Gastroesophageal sphincter (tissue), 4 donors: Measurements from ENCODE around the gene SCRN2. TPM values are rescaled to one million over a fixed set of nuclear protein-coding genes. Genes with fewer than 3 reads are reported as not detected.

Experiments used
- ATAC-seq: fragments of 150-250 bp; one replicate; pipeline ENCODE4 v1.9.1; 2016; ENCODE audit warnings: mild to moderate bottlenecking, moderate library complexity
- H3K27ac ChIP-seq, 4 donors: fragments of 200-600 bp; sonication (generic) in 3 of 4; 1 replicate in 3 of 4; 2 replicates in 1 of 4; pipeline ENCODE4 v1.5.1; 2016 to 2019
- H3K27me3 ChIP-seq: fragments of 200-600 bp; sonication (generic); one replicate; pipeline ENCODE4 v1.5.1; 2019
- H3K36me3 ChIP-seq, 2 donors: fragments of 200-600 bp; sonication (generic); one replicate each; pipeline ENCODE4 v1.5.1; 2019; ENCODE audit warnings: control low read depth in 1 of 2
- H3K4me1 ChIP-seq, 3 donors: fragments of 200-600 bp; sonication (generic); 1 replicate in 2 of 3; 2 replicates in 1 of 3; pipeline ENCODE4 v1.5.1; 2016 to 2019; ENCODE audit warnings: control low read depth in 2 of 3
- H3K4me3 ChIP-seq, 2 donors: fragments of 200-600 bp; sonication (generic); one replicate each; pipeline ENCODE4 v1.5.1; 2019; ENCODE audit warnings: mild to moderate bottlenecking in 1 of 2, moderate library complexity in 1 of 2
- H3K9me3 ChIP-seq, 3 donors: fragments of 200-600 bp; sonication (generic); one replicate each; pipeline ENCODE4 v1.5.1; 2017 to 2019; ENCODE audit warnings: control low read depth in 2 of 3
- EP300 ChIP-seq: sonication (generic); formaldehyde crosslinking; IDR thresholded peaks from one replicate; pipeline ENCODE4 v1.6.1; 2017; ENCODE audit warnings: antibody characterized with exemption, mild to moderate bottlenecking
- POLR2A ChIP-seq, 2 donors: fragments of 450-650 bp; IDR thresholded peaks; one replicate each; pipeline ENCODE4 v1.6.1; 2017; ENCODE audit warnings: antibody characterized with exemption in 2 of 2, mild to moderate bottlenecking in 2 of 2, moderate library complexity in 1 of 2
- POLR2AphosphoS5 ChIP-seq: sonication (generic); formaldehyde crosslinking; IDR thresholded peaks from one replicate; pipeline ENCODE4 v1.6.1; 2017; ENCODE audit warnings: antibody characterized with exemption
- WGBS, 2 donors: methylation state at CpG; one replicate each; pipeline ENCODE4 v1.1.5; 2018; ENCODE audit warnings: low coverage in 1 of 2; 5-methylcytosine and 5-hydroxymethylcytosine counted together
- total RNA-seq, 4 donors: library from RNA; depleted of rRNA; stranded (reverse); fragments of >200 nt; gene quantifications; one replicate each; pipeline ENCODE4 v1.1.0, GENCODE V29; 2016
- TF ChIP-seq, protein P1 (sequence below), 4 experiments: fragments of 200-600 bp in 2 of 4; fragments of 450-650 bp in 2 of 4; sonication (generic) in 1 of 4; IDR thresholded peaks; one replicate each; pipeline ENCODE4 v1.5.1; 2017 to 2019; ENCODE audit warnings: antibody characterized with exemption in 4 of 4, mild to moderate bottlenecking in 2 of 4, moderate library complexity in 2 of 4

SCRN2 gene
- total RNA-seq, 4 donors from 2014 or later, result 17.4 to 28.9 (median 21.8) TPM

DNA sequence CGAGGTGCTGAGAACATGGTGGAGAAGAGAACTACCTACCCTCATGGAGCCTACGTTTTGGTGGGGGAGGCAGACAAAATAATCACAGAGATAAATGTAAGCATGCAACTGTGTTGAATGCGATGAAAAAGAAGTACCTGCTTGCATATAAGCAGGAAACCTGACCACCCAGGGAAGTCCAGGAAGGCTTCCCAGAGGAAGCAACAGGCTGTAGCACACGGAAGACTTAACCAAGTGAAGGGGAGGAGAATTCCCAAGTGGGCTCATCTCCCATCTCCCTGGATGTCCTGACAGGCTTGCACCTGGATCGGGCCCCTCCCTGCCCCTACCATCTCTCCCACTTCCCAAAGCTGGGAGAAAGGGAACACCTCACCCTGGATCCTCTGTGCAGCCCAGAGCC is 2.0 kb downstream of the SCRN2 start:
- no peak for TF ChIP-seq POLR2A (IDR thresholded peaks at IDR 0.05)
- no peak for TF ChIP-seq POLR2AphosphoS5
- no peak for TF ChIP-seq EP300
- TF ChIP-seq, protein P1, sequence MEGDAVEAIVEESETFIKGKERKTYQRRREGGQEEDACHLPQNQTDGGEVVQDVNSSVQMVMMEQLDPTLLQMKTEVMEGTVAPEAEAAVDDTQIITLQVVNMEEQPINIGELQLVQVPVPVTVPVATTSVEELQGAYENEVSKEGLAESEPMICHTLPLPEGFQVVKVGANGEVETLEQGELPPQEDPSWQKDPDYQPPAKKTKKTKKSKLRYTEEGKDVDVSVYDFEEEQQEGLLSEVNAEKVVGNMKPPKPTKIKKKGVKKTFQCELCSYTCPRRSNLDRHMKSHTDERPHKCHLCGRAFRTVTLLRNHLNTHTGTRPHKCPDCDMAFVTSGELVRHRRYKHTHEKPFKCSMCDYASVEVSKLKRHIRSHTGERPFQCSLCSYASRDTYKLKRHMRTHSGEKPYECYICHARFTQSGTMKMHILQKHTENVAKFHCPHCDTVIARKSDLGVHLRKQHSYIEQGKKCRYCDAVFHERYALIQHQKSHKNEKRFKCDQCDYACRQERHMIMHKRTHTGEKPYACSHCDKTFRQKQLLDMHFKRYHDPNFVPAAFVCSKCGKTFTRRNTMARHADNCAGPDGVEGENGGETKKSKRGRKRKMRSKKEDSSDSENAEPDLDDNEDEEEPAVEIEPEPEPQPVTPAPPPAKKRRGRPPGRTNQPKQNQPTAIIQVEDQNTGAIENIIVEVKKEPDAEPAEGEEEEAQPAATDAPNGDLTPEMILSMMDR (IDR thresholded peaks at IDR 0.05), result no peak
- Histone ChIP-seq H3K36me3 (peaks cover 0 to 39% of the 10 kb centered on the region in 2 donors), H3K4me3 (no peak overlapping the region), H3K27ac (no peak overlapping the region), H3K4me1 (peaks cover 0 to 53% (median 14%) of the 10 kb centered on the region in 3 donors), H3K27me3 (no peaks in the 10 kb centered on the region), H3K9me3 (no peaks in the 10 kb centered on the region)
- ATAC-seq, result no peak
- 92 to 100% methylated on average over 2 to 3 of the region's 5 CpGs for WGBS, 2 donors

DNA sequence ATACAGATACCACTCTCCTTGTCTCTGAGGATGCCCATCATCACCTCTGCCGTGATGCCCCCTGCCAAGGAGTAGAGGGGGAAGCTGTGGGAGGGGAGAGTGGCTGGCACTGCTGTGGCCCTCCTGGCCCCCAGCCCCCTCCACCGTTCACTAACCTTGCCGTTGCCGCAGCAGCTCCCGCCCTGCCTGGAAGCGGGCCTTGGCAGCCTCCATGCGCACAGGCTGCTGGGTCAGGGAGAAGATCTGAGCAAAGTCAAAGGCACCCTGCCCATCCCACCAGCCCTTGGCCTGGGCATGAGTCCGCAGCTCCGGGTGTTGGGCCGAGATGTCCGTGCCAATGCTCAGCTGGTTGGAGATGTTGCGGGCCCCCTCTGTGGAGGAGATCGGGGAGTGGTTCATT is 2.4 kb downstream of the SCRN2 start:
- TF ChIP-seq EP300, result no peak
- TF ChIP-seq POLR2AphosphoS5, result no peak
- TF ChIP-seq, protein P1 (IDR thresholded peaks at IDR 0.05), result no peak
- no peak overlapping the region for H3K27ac ChIP-seq
- peaks cover 0 to 53% (median 14%) of the 10 kb centered on the region in 3 donors for H3K4me1 ChIP-seq
- no peaks in the 10 kb centered on the region for H3K9me3 ChIP-seq
- no peaks in the 10 kb centered on the region for H3K27me3 ChIP-seq
- ATAC-seq, result no peak
- no CpG with 5 or more reads among the region's 13 CpGs for WGBS, 2 donors
- H3K4me3 ChIP-seq, result no peak overlapping the region
- peaks cover 0 to 39% of the 10 kb centered on the region in 2 donors for H3K36me3 ChIP-seq

- 47 to 87% methylated on average over 3 of the region's 13 CpGs for WGBS, 2 donors
- no peak overlapping the region for H3K27ac ChIP-seq
- H3K36me3 ChIP-seq, result peaks cover 0 to 39% of the 10 kb centered on the region in 2 donors
- H3K9me3 ChIP-seq, result no peaks in the 10 kb centered on the region
- no peak overlapping the region for H3K4me3 ChIP-seq
- TF ChIP-seq POLR2A (IDR thresholded peaks at IDR 0.05) (no peak), POLR2AphosphoS5 (no peak), EP300 (no peak)
- TF ChIP-seq, protein P1 (IDR thresholded peaks at IDR 0.05), result no peak
- no peaks in the 10 kb centered on the region for H3K27me3 ChIP-seq
- H3K4me1 ChIP-seq, result peaks cover 0 to 46% (median 14%) of the 10 kb centered on the region in 3 donors
- ATAC-seq, result no peak
These were observed 3.6 kb downstream of the SCRN2 start for GRCh38 chr17:47837401-47838039.

GRCh38 chr17:47836601-47837000 is 4.5 kb downstream of the SCRN2 start:
- TF ChIP-seq POLR2AphosphoS5 (no peak), POLR2A (IDR thresholded peaks at IDR 0.05) (no peak), EP300 (no peak)
- TF ChIP-seq, protein P1 (IDR thresholded peaks at IDR 0.05), result no peak
- peaks cover 0 to 39% of the 10 kb centered on the region in 2 donors for H3K36me3 ChIP-seq
- no peak overlapping the region for H3K4me3 ChIP-seq
- no peak for ATAC-seq
- no peaks in the 10 kb centered on the region for H3K27me3 ChIP-seq
- H3K9me3 ChIP-seq, result no peaks in the 10 kb centered on the region
- peaks cover 0 to 49% (median 20%) of the 10 kb centered on the region in 3 donors for H3K4me1 ChIP-seq
- no peak overlapping the region for H3K27ac ChIP-seq
- 100% methylated on average over 2 of the region's 6 CpGs; no CpG with 5 or more reads in 1 of the 2 donors for WGBS, 2 donors

DNA sequence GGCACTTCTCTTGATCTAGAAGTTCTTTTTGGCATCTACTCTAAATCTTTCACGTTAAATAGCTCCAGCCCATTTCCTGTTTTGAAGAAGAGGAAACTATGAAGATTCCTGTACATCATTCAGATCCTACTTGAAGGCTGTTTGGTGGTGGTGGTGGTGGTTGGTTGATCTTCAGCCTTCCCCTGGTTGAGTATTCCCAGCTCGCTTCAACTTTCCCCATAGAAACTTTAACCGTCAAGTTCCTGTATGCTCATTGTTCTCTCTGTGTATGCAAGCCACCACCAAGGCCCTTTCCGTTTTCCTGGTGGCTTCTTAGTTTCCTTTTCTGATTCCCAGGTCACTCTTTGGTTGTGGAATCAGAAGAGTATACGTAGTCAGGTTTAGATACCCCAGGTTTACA is 6.3 kb downstream of the SCRN2 start:
- Histone ChIP-seq H3K4me1 (peaks cover 0 to 47% (median 23%) of the 10 kb centered on the region in 3 donors), H3K27me3 (no peaks in the 10 kb centered on the region), H3K4me3 (no peak overlapping the region), H3K36me3 (peaks cover 0 to 39% of the 10 kb centered on the region in 2 donors), H3K9me3 (no peaks in the 10 kb centered on the region), H3K27ac (peak overlapping the region in 1 of 4 donors; percentile 10)
- WGBS, 2 donors, result 49 to 63% methylated on average over 2 to 5 of the region's 5 CpGs
- no peak for ATAC-seq
- TF ChIP-seq POLR2A (IDR thresholded peaks at IDR 0.05) (no peak), POLR2AphosphoS5 (no peak), EP300 (no peak)
- TF ChIP-seq, protein P1 (IDR thresholded peaks at IDR 0.05), result no peak
